HG03469 (cell line): ENCODE results near the gene CCDC183.
"Not testable (repeated sequence)": the region's sequence is repeated elsewhere in the genome, so short reads cannot be mapped to it uniquely, and the experiment has no call there.

Source experiments
- ATAC-seq: cut with Tn5 transposase; IDR thresholded peaks from one replicate; pipeline ENCODE4 v1.9.1; 2021; ENCODE audit warnings: mild to moderate bottlenecking, moderate library complexity, moderate number of reproducible peaks; ENCODE audit not compliant: unreplicated experiment

Gene CCDC183

GRCh38 chr9:136760424-136760823 lies 35.7 kb upstream of the CCDC183 start:
- ATAC-seq, result no peak

- ATAC-seq, result not testable (repeated sequence)
Measured at GRCh38 chr9:136760834-136761544, 35.1 kb upstream of the CCDC183 start.

GRCh38 chr9:136761545-136761981 lies 34.6 kb upstream of the CCDC183 start:
- no peak for ATAC-seq

- ATAC-seq, result no peak
Measured at GRCh38 chr9:136762221-136762691, 33.9 kb upstream of the CCDC183 start.

GRCh38 chr9:136762915-136763648 lies 33.1 kb upstream of the CCDC183 start:
- ATAC-seq, result no peak

- no peak for ATAC-seq
Measured at GRCh38 chr9:136763649-136764035, 32.5 kb upstream of the CCDC183 start.

- ATAC-seq, result no peak
Measured at GRCh38 chr9:136764301-136764891, 31.7 kb upstream of the CCDC183 start, which contains the start of gene LCN15. TSS of gene LCN15 (minus strand) at chr9:136764518. CDS start at chr9:136764488, 30 bp downstream.

- ATAC-seq, result no peak
Measured at GRCh38 chr9:136765041-136765440, 31.1 kb upstream of the CCDC183 start.

- ATAC-seq, result not testable (repeated sequence)
Measured at GRCh38 chr9:136765745-136766409, 30.3 kb upstream of the CCDC183 start.

- ATAC-seq, result not testable (repeated sequence)
Measured at GRCh38 chr9:136766410-136767120, 29.6 kb upstream of the CCDC183 start.

GRCh38 chr9:136769710-136770191 lies 26.4 kb upstream of the CCDC183 start:
- no peak for ATAC-seq

- no peak for ATAC-seq
Measured at GRCh38 chr9:136771907-136772415, 24.2 kb upstream of the CCDC183 start.

- ATAC-seq, result no peak
Measured at GRCh38 chr9:136773386-136774044, 22.6 kb upstream of the CCDC183 start.

- ATAC-seq, result no peak
Measured at GRCh38 chr9:136774416-136775045, 21.6 kb upstream of the CCDC183 start.

- ATAC-seq, result no peak
Measured at GRCh38 chr9:136775191-136775590, 20.9 kb upstream of the CCDC183 start.

GRCh38 chr9:136776947-136777346 lies 19.2 kb upstream of the CCDC183 start:
- no peak for ATAC-seq

GRCh38 chr9:136777359-136777758 lies 18.8 kb upstream of the CCDC183 start:
- ATAC-seq, result no peak

GRCh38 chr9:136779808-136780207 lies 16.3 kb upstream of the CCDC183 start:
- no peak for ATAC-seq

GRCh38 chr9:136782452-136782851 lies 13.7 kb upstream of the CCDC183 start:
- ATAC-seq, result no peak
